22Rv1 (cell line): Measurements from ENCODE around the gene RNF213.

Source experiments
- CTCF ChIP-seq: fragments of 450-650 bp; IDR thresholded peaks from 2 replicates; pipeline ENCODE4 v1.5.1; 2017; ENCODE audit warnings: mild to moderate bottlenecking
- ZFX ChIP-seq: fragments of 450-650 bp; IDR thresholded peaks from 2 replicates; pipeline ENCODE4 v1.6.1; 2017; ENCODE audit warnings: antibody characterized with exemption, borderline replicate concordance

- TF ChIP-seq ZFX (no peak), CTCF (peak; percentile 89)
Measured at GRCh38 chr17:80252871-80253270, 7.8 kb upstream of the RNF213 start.
